ENCODE results near the gene TUBD1. TPM values are rescaled to one million over a fixed set of nuclear protein-coding genes. Genes with fewer than 3 reads are reported as not detected.
"Not testable (repeated sequence)": the region's sequence is repeated elsewhere in the genome, so short reads cannot be mapped to it uniquely, and the experiment has no call there.

The TUBD1 gene
- total RNA-seq, 2 experiments from 2014 or later = 14.5 to 14.7 TPM

GRCh38 chr17:59873414-59873813 is 19.3 kb downstream of the TUBD1 start:
- H3K27me3 Mint-ChIP-seq (ENCODE audit: low read depth); H3K4me1 Mint-ChIP-seq (ENCODE audit: low read depth); POLR2A ChIA-PET; H3K27ac Mint-ChIP-seq; H3K4me3 Mint-ChIP-seq; H3K9me3 Mint-ChIP-seq (ENCODE audit: insufficient read depth); DNase-seq; ATAC-seq: not testable (repeated sequence)
- CTCF ChIA-PET = interaction anchor here (1.3 to 1.5 kb wide), 3 partner anchors 14 to 41 kb away, joined by 3 to 4 read pairs (median 3); no protein-coding TSS in a partner anchor
- H3K36me3 Mint-ChIP-seq (ENCODE audit: low read depth) = peaks cover 24% of the 10 kb centered on the region

- peaks cover 4% of the 10 kb centered on the region for H3K4me1 Mint-ChIP-seq (ENCODE audit: low read depth)
- ATAC-seq = no peak
- ChIA-PET CTCF (interaction anchor here (0.7 to 1.5 kb wide), 4 partner anchors 15 to 352 kb away, joined by 3 to 4 read pairs (median 3); no protein-coding TSS in a partner anchor), POLR2A (interaction anchor here (0.7 kb wide), 1 partner anchor 208 kb away, joined by 3 read pairs; no protein-coding TSS in a partner anchor)
- no peak overlapping the region for H3K27ac Mint-ChIP-seq
- no peaks in the 10 kb centered on the region for H3K9me3 Mint-ChIP-seq (ENCODE audit: insufficient read depth)
- H3K27me3 Mint-ChIP-seq (ENCODE audit: low read depth) = no peaks in the 10 kb centered on the region
- H3K4me3 Mint-ChIP-seq = no peak overlapping the region
- H3K36me3 Mint-ChIP-seq (ENCODE audit: low read depth) = peaks cover 20% of the 10 kb centered on the region
- no peak for DNase-seq
Observed at GRCh38 chr17:59872351-59872750, 20.4 kb downstream of the TUBD1 start.

DNA sequence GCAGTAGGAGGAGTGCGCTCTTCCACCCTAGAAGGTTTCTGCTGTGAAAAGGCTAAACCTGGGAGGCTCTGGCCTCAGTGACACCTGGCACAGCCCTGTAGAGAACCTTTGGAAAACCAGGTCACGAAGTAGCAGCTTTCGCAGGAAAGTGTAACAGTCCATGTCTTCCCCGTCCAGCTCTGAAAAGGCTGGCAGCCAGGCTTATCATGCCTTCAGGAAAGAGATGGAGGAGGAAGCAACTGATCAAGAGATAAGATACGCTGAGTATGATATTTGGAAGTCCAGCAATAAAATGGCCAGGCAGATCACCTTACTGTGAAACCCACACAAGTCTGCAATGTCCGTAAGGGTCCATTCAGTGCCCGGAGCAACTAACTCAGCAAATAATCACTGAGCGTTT is 22.3 kb downstream of the TUBD1 start:
- DNase-seq (no peak), ATAC-seq (no peak)
- no peaks in the 10 kb centered on the region for H3K9me3 Mint-ChIP-seq (ENCODE audit: insufficient read depth)
- peaks cover 4% of the 10 kb centered on the region for H3K4me1 Mint-ChIP-seq (ENCODE audit: low read depth)
- no peak overlapping the region for H3K27ac Mint-ChIP-seq
- no peaks in the 10 kb centered on the region for H3K27me3 Mint-ChIP-seq (ENCODE audit: low read depth)
- H3K4me3 Mint-ChIP-seq = no peak overlapping the region
- peaks cover 17% of the 10 kb centered on the region for H3K36me3 Mint-ChIP-seq (ENCODE audit: low read depth)
- POLR2A ChIA-PET = interaction anchor here (1.2 kb wide), 1 partner anchor 116 kb away, joined by 3 read pairs; no protein-coding TSS in a partner anchor
- CTCF ChIA-PET = interaction anchor here (1.1 to 1.5 kb wide), 2 partner anchors 11 to 125 kb away, joined by 3 to 4 read pairs; no protein-coding TSS in a partner anchor

DNA sequence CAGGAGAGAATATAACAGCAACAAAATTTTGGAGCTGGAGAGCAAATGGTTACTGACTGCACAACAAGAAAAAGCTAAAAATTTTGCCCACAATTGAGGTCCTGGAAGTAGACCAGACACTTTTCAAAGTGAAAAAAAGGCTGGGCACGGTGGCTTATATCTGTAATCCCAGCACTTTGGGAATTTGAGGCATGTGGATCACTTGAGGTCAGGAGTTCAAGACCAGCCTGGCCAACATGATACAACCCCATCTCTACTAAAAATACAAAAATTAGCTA is 22.9 kb downstream of the TUBD1 start:
- ChIA-PET CTCF (interaction anchor here (1.4 kb wide), 1 partner anchor 122 kb away, joined by 3 read pairs; no protein-coding TSS in a partner anchor), POLR2A (interaction anchor here (0.9 to 1.2 kb wide), 2 partner anchors 28 to 116 kb away, joined by 3 read pairs; no protein-coding TSS in a partner anchor)
- no peaks in the 10 kb centered on the region for H3K9me3 Mint-ChIP-seq (ENCODE audit: insufficient read depth)
- no peak overlapping the region for H3K27ac Mint-ChIP-seq
- H3K4me1 Mint-ChIP-seq (ENCODE audit: low read depth) = peaks cover 4% of the 10 kb centered on the region
- H3K27me3 Mint-ChIP-seq (ENCODE audit: low read depth) = no peaks in the 10 kb centered on the region
- DNase-seq (no peak), ATAC-seq (no peak)
- H3K36me3 Mint-ChIP-seq (ENCODE audit: low read depth) = peaks cover 20% of the 10 kb centered on the region
- H3K4me3 Mint-ChIP-seq = no peak overlapping the region

- ChIA-PET CTCF (interaction anchor here (1.7 to 3.2 kb wide), 2 partner anchors 110 to 116 kb away, joined by 3 to 15 read pairs; no protein-coding TSS in a partner anchor), POLR2A (no interaction called here)
- no peaks in the 10 kb centered on the region for H3K27me3 Mint-ChIP-seq (ENCODE audit: low read depth)
- H3K27ac Mint-ChIP-seq = no peak overlapping the region
- peaks cover 27% of the 10 kb centered on the region for H3K36me3 Mint-ChIP-seq (ENCODE audit: low read depth)
- ATAC-seq (no peak), DNase-seq (no peak)
- H3K9me3 Mint-ChIP-seq (ENCODE audit: insufficient read depth) = no peaks in the 10 kb centered on the region
- no peak overlapping the region for H3K4me3 Mint-ChIP-seq
- peaks cover 12% of the 10 kb centered on the region for H3K4me1 Mint-ChIP-seq (ENCODE audit: low read depth)
Observed at GRCh38 chr17:59863616-59864015, 29.1 kb downstream of the TUBD1 start.

DNA sequence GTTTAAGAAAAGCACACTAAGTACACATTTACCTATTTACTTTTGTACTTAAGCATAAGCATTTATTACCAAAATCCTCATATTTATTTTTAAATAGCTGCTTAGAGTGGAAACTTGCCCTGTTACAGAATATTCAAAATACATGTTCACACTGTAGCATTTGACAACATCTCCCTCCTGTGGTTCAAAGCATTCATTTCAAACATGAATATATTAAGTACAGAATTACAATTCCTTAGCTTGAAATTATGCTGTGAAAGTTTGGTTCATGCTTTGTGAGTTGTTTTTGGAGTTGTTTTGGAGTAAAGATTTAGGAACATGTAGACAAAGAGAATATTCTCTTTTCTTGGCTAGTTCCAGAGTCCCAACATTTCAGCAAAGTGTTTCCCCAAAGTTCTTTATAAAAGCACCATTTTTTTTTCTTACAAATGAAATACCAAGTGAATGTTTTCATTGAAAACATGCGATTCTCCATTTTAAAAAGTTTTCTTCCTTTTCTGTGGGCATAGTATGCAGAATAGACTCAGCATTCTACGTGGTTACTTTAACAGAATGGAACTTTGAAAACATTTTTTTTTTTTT is 33.2 kb downstream of the TUBD1 start:
- no peak overlapping the region for H3K4me3 Mint-ChIP-seq
- no peaks in the 10 kb centered on the region for H3K27me3 Mint-ChIP-seq (ENCODE audit: low read depth)
- ChIA-PET POLR2A (interaction anchor here (0.7 to 1.6 kb wide), 9 partner anchors 11 to 152 kb away, joined by 3 to 8 read pairs (median 5); partner anchors contain the start of gene VMP1), CTCF (interaction anchor here (0.7 to 2.1 kb wide), 27 partner anchors 9 to 216 kb away, joined by 3 to 12 read pairs (median 4); partner anchors contain the start of genes PTRH2 and VMP1)
- H3K9me3 Mint-ChIP-seq (ENCODE audit: insufficient read depth) = no peaks in the 10 kb centered on the region
- peaks cover 14% of the 10 kb centered on the region for H3K36me3 Mint-ChIP-seq (ENCODE audit: low read depth)
- DNase-seq (no peak), ATAC-seq (peak; percentile 63)
- no peak overlapping the region for H3K27ac Mint-ChIP-seq
- H3K4me1 Mint-ChIP-seq (ENCODE audit: low read depth) = peaks cover 16% of the 10 kb centered on the region

- Mint-ChIP-seq H3K4me3 (no peak overlapping the region), H3K4me1 (ENCODE audit: low read depth) (peaks cover 16% of the 10 kb centered on the region), H3K27ac (no peak overlapping the region), H3K9me3 (ENCODE audit: insufficient read depth) (no peaks in the 10 kb centered on the region), H3K27me3 (ENCODE audit: low read depth) (no peaks in the 10 kb centered on the region), H3K36me3 (ENCODE audit: low read depth) (peaks cover 14% of the 10 kb centered on the region)
- POLR2A ChIA-PET = interaction anchor here (0.8 to 1.6 kb wide), 7 partner anchors 19 to 151 kb away, joined by 3 to 8 read pairs (median 5); partner anchors contain the start of gene VMP1
- DNase-seq (no peak), ATAC-seq (peak; percentile 28)
- CTCF ChIA-PET = interaction anchor here (0.6 to 2.1 kb wide), 28 partner anchors 10 to 215 kb away, joined by 3 to 12 read pairs (median 4); partner anchors contain the start of genes PTRH2 and VMP1
Observed at GRCh38 chr17:59858932-59859331, 33.8 kb downstream of the TUBD1 start.

- no peak overlapping the region for H3K4me3 Mint-ChIP-seq
- ChIA-PET CTCF (interaction anchor here (0.6 to 2.1 kb wide), 15 partner anchors 16 to 188 kb away, joined by 3 to 12 read pairs (median 4); partner anchors contain the start of genes PTRH2 and VMP1), POLR2A (interaction anchor here (0.9 to 1.6 kb wide), 5 partner anchors 18 to 150 kb away, joined by 3 to 8 read pairs (median 5); partner anchors contain the start of gene VMP1)
- DNase-seq = no peak
- H3K27me3 Mint-ChIP-seq (ENCODE audit: low read depth) = no peaks in the 10 kb centered on the region
- no peak for ATAC-seq
- peaks cover 20% of the 10 kb centered on the region for H3K4me1 Mint-ChIP-seq (ENCODE audit: low read depth)
- no peak overlapping the region for H3K27ac Mint-ChIP-seq
- peaks cover 11% of the 10 kb centered on the region for H3K36me3 Mint-ChIP-seq (ENCODE audit: low read depth)
- H3K9me3 Mint-ChIP-seq (ENCODE audit: insufficient read depth) = no peaks in the 10 kb centered on the region
Observed at GRCh38 chr17:59858167-59858816, 34.5 kb downstream of the TUBD1 start.

DNA sequence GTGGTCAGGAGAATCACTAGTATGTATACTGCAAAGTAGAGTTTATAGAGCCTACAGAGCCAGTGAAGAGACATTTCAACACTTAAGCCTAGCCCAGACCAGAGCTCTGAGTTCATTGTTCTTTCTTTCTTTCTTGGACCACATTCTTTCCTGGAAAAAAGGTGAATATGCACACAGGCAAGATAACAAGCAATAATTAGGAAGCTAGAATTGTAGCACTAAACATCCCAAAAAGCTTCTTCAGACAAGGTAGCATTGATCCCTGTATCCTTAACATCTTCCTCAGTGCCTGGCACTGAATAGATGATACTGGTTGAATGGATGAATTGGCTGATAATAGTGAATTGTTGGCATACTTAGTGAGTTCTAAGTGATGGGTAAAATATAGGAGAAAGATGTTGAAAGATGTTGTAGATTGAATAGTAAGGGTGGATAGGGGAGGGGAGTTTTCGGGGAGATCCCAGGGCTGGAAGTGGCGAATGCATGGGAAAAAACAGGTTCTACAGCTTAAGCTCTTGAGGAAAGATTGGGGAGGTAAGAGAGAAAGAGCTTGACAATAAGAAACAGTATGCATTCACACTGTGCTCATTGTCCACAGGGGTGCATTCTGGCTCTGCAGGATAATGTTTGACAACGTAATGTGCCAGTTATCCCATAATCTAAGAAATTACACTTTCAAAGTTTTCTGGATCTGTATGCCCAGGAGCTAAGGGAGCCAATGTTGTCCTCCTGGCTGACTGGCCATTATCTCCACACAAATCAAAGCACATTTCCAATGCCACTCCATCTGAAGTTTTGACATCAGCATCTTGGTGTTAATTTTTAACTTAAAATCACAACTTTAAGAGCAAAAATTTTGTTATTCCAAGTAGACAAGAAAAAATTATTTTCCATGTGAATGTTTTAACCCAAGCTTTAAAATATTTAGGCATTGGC is 35.6 kb downstream of the TUBD1 start:
- Mint-ChIP-seq H3K4me3 (no peak overlapping the region), H3K4me1 (ENCODE audit: low read depth) (peaks cover 31% of the 10 kb centered on the region), H3K36me3 (ENCODE audit: low read depth) (peaks cover 10% of the 10 kb centered on the region), H3K27ac (no peak overlapping the region), H3K9me3 (ENCODE audit: insufficient read depth) (no peaks in the 10 kb centered on the region), H3K27me3 (ENCODE audit: low read depth) (no peaks in the 10 kb centered on the region)
- no peak for DNase-seq
- ChIA-PET POLR2A (interaction anchor here (0.6 to 1.6 kb wide), 4 partner anchors 20 to 124 kb away, joined by 3 to 4 read pairs (median 3); no protein-coding TSS in a partner anchor), CTCF (interaction anchor here (0.7 to 2.0 kb wide), 7 partner anchors 31 to 174 kb away, joined by 3 to 7 read pairs (median 4); no protein-coding TSS in a partner anchor)
- ATAC-seq = no peak

GRCh38 chr17:59853919-59854729 is 38.6 kb downstream of the TUBD1 start:
- H3K4me1 Mint-ChIP-seq (ENCODE audit: low read depth) = peaks cover 37% of the 10 kb centered on the region
- H3K9me3 Mint-ChIP-seq (ENCODE audit: insufficient read depth); DNase-seq; H3K27me3 Mint-ChIP-seq (ENCODE audit: low read depth); ATAC-seq; H3K36me3 Mint-ChIP-seq (ENCODE audit: low read depth); H3K27ac Mint-ChIP-seq; H3K4me3 Mint-ChIP-seq: not testable (repeated sequence)
- ChIA-PET CTCF (interaction anchor here (0.6 to 2.2 kb wide), 11 partner anchors 13 to 92 kb away, joined by 3 to 12 read pairs (median 5); no protein-coding TSS in a partner anchor), POLR2A (interaction anchor here (0.7 to 9.9 kb wide), 9 partner anchors 11 to 100 kb away, joined by 3 to 89 read pairs (median 4); no protein-coding TSS in a partner anchor)

Measured in activated CD8-positive, alpha-beta T cell treated with anti-CD3 and anti-CD28 coated beads, Interleukin-2, amount 10 ng/mL, durations not matched to agents 7 days and 5 days (primary cell).